ENCODE measurements around the gene ARID1B. TPM values are rescaled to one million over a fixed set of nuclear protein-coding genes. Genes with fewer than 3 reads are reported as not detected.

Gene ARID1B
- total and polyA plus RNA-seq, 12 donors, result 13.3 to 85.6 (median 50.9) TPM

DNA sequence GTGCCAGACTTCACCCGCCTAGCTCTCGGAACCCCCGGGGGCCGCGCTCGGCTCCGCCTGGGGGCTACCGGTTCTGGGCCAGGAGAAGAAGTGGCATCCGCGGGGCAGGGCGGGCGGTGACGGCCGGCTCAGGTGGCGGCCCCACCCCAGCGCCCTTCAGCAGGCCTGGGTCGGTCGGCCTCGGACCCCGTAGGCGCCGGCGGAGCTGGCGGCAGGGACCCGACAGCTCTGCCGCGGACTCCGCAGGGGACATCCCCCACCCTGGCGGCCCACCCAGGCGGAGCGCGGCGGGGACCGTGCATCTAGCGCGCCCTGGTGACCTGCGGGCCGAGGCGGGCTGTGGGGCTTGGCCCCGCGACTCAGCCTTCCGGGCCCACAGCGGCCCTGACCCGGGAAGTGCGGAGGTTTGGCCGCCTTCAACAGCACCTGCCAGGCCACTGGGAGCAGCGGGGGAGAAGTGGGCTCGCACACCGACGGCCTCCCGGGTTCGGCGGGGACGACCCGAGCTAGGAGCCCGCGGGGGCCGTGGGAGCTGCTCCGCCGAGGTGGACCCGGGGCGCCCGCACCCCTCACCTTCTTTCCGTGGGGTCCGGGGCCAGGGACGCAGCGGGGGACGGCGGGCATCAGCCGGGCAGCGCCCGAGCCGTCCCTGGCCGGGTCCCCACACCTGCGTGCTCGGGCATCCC lies 459.0 kb downstream of the ARID1B start:
- 2 to 4% (median 4%) methylated on average over 15 to 76 of the region's 76 CpGs; no CpG with 5 or more reads in 1 of the 4 donors for WGBS, 4 donors
- DNase-seq, result no peak
- Histone ChIP-seq H3K27ac (peak overlapping the region in 3 of 5 donors; percentile 32 to 75 (median 36)), H3K27me3 (no peaks in the 10 kb centered on the region), H3K4me1 (replicated peaks in 1 of 2) (peaks cover 6 to 28% of the 10 kb centered on the region in 2 donors), H3K9me3 (replicated peaks in 1 of 3) (no peaks in the 10 kb centered on the region), H3K4me3 (peak overlapping the region in 2 of 4 donors; percentile 25 to 55), H3K36me3 (replicated peaks in 1 of 2) (no peaks in the 10 kb centered on the region)
- TF ChIP-seq CTCF (IDR thresholded peaks at IDR 0.05) (no peak), POLR2A (IDR thresholded peaks at IDR 0.05) (no peak)
- intact Hi-C loops (cut with DNase I), result loop anchor here in 1 of 2 donors (5.0 kb wide), 1 partner anchor 36 kb away; no protein-coding TSS in a partner anchor

DNA sequence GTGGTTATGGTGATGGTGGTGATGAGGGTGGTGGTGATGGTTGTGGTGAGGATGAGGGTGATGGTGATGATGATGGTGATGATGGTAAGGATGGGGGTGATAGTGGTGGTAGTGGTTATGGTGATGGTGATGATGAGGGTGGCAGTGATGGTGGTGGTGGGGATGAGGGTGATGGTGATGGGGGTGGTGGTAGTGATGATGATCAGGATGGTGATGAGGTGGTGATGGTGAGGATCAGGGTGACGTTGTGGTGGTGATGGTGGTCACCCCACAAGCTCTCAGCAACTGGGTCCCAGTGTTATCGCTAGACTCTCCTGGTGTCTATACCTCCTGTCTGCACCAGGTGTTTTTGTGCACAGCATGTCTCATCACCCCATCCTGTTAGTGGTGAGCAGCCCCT lies 461.2 kb downstream of the ARID1B start:
- intact Hi-C loops (cut with DNase I), result loop anchor here in 1 of 2 donors (5.0 kb wide), 1 partner anchor 34 kb away; no protein-coding TSS in a partner anchor
- DNase-seq, result no peak
- Histone ChIP-seq H3K36me3 (replicated peaks in 1 of 2) (no peaks in the 10 kb centered on the region), H3K27me3 (no peaks in the 10 kb centered on the region), H3K9me3 (replicated peaks in 1 of 3) (no peaks in the 10 kb centered on the region), H3K27ac (no peak overlapping the region), H3K4me1 (replicated peaks in 1 of 2) (peaks cover 6 to 28% of the 10 kb centered on the region in 2 donors), H3K4me3 (no peak overlapping the region)
- 83 to 100% (median 98%) methylated on average over 2 of the region's 2 CpGs for WGBS, 4 donors
- TF ChIP-seq CTCF (IDR thresholded peaks at IDR 0.05), result no peak
- TF ChIP-seq POLR2A (IDR thresholded peaks at IDR 0.05), result no peak

- intact Hi-C loops (cut with DNase I), result loop anchor here in 1 of 2 donors (5.0 kb wide), 1 partner anchor 33 kb away; no protein-coding TSS in a partner anchor
- TF ChIP-seq POLR2A (IDR thresholded peaks at IDR 0.05), result no peak
- TF ChIP-seq CTCF (IDR thresholded peaks at IDR 0.05), result no peak
- 72 to 85% (median 81%) methylated on average over 3 of the region's 3 CpGs for WGBS, 4 donors
- H3K4me1 ChIP-seq (replicated peaks in 1 of 2), result peaks cover 6 to 30% of the 10 kb centered on the region in 2 donors
- H3K27me3 ChIP-seq, result no peaks in the 10 kb centered on the region
- H3K36me3 ChIP-seq (replicated peaks in 1 of 2), result no peaks in the 10 kb centered on the region
- H3K4me3 ChIP-seq, result no peak overlapping the region
- H3K9me3 ChIP-seq (replicated peaks in 1 of 3), result no peaks in the 10 kb centered on the region
- no peak for DNase-seq
- peak overlapping the region in 2 of 5 donors; percentile 47 to 68 for H3K27ac ChIP-seq
Observed at GRCh38 chr6:157239148-157239547, 462.0 kb downstream of the ARID1B start.

DNA sequence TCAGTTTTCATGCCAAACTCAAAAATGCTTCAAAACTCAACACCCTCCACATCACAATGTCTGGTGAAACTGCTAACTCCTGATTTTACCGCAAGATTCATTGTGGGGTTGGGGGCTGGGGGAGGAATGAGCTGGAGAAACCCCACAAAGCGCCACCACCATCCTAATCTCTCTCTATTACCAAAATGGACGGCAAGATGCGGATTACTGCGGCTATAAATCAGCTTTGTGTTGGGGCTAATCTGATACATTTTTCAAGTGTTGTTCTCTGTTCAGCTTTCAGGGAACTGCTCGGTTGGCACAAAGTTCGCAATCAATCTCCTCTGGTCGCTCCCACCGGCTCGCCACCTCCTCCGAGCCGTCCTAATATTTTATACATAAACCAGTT lies 462.5 kb downstream of the ARID1B start:
- no peaks in the 10 kb centered on the region for H3K9me3 ChIP-seq (replicated peaks in 1 of 3)
- H3K27me3 ChIP-seq, result no peaks in the 10 kb centered on the region
- no peak overlapping the region for H3K4me3 ChIP-seq
- H3K27ac ChIP-seq, result peak overlapping the region in 2 of 5 donors; percentile 47 to 68
- H3K36me3 ChIP-seq (replicated peaks in 1 of 2), result no peaks in the 10 kb centered on the region
- WGBS, 4 donors, result 75 to 80% (median 78%) methylated on average over 12 of the region's 12 CpGs
- H3K4me1 ChIP-seq (replicated peaks in 1 of 2), result peaks cover 6 to 35% of the 10 kb centered on the region in 2 donors
- TF ChIP-seq CTCF (IDR thresholded peaks at IDR 0.05) (no peak), POLR2A (IDR thresholded peaks at IDR 0.05) (no peak)
- DNase-seq, result no peak
- intact Hi-C loops (cut with DNase I), result loop anchor here in 1 of 2 donors (5.0 kb wide), 1 partner anchor 33 kb away; no protein-coding TSS in a partner anchor

Data from adrenal gland (tissue), 12 donors.